RWPE2 (cell line): ENCODE measurements around the gene RXRA.

ENCODE experiments used
- ATAC-seq: fragments of 200-7000 bp; cut with Tn5 transposase; 3 replicates; pipeline ENCODE4 v1.9.1; 2021; ENCODE audit warnings: low read depth
- DNase-seq: peaks from one replicate; pipeline ENCODE4 v3.0.0-alpha.2; 2020; ENCODE audit warnings: low spot score
- H3K27ac ChIP-seq: fragments of 450-650 bp; 2 replicates; pipeline ENCODE4 v1.5.1; 2017; ENCODE audit warnings: mild to moderate bottlenecking; ENCODE audit not compliant: poor library complexity, severe bottlenecking
- H3K27me3 ChIP-seq: fragments of 250-450 bp; sonication (Bioruptor Pico); 2 replicates; pipeline ENCODE4 v1.5.1; 2021; ENCODE audit warnings: mild to moderate bottlenecking, moderate library complexity; ENCODE audit not compliant: insufficient read depth, poor library complexity, severe bottlenecking
- H3K36me3 ChIP-seq: fragments of 250-450 bp; sonication (Bioruptor Pico); 2 replicates; pipeline ENCODE4 v1.5.1; 2020; ENCODE audit warnings: low read depth, mild to moderate bottlenecking, moderate library complexity
- H3K4me1 ChIP-seq: fragments of 250-450 bp; sonication (Bioruptor Pico); 2 replicates; pipeline ENCODE4 v1.5.1; 2021; ENCODE audit warnings: mild to moderate bottlenecking, moderate library complexity; ENCODE audit not compliant: insufficient read depth, poor library complexity, severe bottlenecking
- H3K4me3 ChIP-seq: fragments of 250-450 bp; sonication (Bioruptor Pico); 2 replicates; pipeline ENCODE4 v1.5.1; 2021; ENCODE audit warnings: mild to moderate bottlenecking, moderate library complexity; ENCODE audit not compliant: severe bottlenecking
- H3K9me3 ChIP-seq: fragments of 250-450 bp; sonication (Bioruptor Pico); 2 replicates; pipeline ENCODE4 v1.5.1; 2021; ENCODE audit warnings: mild to moderate bottlenecking, moderate library complexity; ENCODE audit not compliant: severe bottlenecking
- CTCF ChIP-seq: fragments of 450-650 bp; IDR thresholded peaks from one replicate; pipeline ENCODE4 v1.5.1; 2017; ENCODE audit warnings: mild to moderate bottlenecking, moderate library complexity; ENCODE audit not compliant: poor library complexity, severe bottlenecking

RXRA gene

GRCh38 chr9:134338394-134339182 lies 12.3 kb downstream of the RXRA start:
- TF ChIP-seq CTCF: no peak
- no peak for ATAC-seq
- no peak overlapping the region for H3K27ac ChIP-seq

DNA sequence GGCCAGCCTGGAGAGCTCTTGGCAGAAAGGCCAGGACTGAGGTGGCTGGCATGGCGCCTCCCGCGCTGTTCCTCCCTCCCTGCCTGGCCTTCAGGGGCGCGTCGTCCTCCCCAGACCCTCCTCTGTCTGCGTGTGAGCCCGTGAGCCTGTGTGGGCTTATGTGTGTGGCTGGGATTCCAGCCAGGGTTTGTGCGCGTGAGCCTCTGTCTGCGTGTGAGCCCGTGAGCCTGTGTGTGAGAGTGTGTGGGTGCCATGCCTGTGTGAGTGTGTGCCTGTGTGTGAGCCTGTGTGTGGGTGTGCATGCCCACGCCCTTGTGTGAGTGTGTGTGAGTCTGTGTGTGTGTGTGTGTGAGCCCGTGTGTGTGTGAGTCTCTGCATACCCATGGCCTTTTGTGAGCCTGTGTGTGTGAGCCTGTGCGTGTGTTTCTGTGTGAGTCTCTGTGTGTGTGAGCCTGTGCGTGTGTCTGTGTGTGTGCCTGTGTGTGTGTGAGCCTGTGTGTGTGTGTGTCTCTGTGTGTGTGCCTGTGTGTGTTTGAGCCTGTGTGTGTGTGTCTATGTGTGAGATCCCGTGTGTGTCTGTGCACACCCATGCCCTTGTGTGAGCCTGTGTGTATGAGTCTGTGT lies 13.0 kb downstream of the RXRA start:
- DNase-seq (no peak), ATAC-seq (no peak)
- Histone ChIP-seq H3K9me3 (no peaks in the 10 kb centered on the region), H3K4me1 (peaks cover 3% of the 10 kb centered on the region), H3K36me3 (no peaks in the 10 kb centered on the region), H3K4me3 (no peak overlapping the region), H3K27ac (no peak overlapping the region), H3K27me3 (no peaks in the 10 kb centered on the region)
- no peak for TF ChIP-seq CTCF

More at GRCh38 chr9:134338394-134339182, 12.3 kb downstream of the RXRA start:
- Histone ChIP-seq H3K9me3 (no peaks in the 10 kb centered on the region), H3K27me3 (no peaks in the 10 kb centered on the region), H3K4me1 (no peaks in the 10 kb centered on the region), H3K36me3 (no peaks in the 10 kb centered on the region), H3K4me3 (no peak overlapping the region)
- no peak for DNase-seq

GRCh38 chr9:134340475-134341160 lies 14.4 kb downstream of the RXRA start:
- DNase-seq: no peak
- Histone ChIP-seq H3K27ac (no peak overlapping the region), H3K9me3 (no peaks in the 10 kb centered on the region), H3K4me1 (peaks cover 4% of the 10 kb centered on the region), H3K36me3 (no peaks in the 10 kb centered on the region), H3K27me3 (no peaks in the 10 kb centered on the region), H3K4me3 (no peak overlapping the region)
- no peak for ATAC-seq
- no peak for TF ChIP-seq CTCF

GRCh38 chr9:134341306-134341705 lies 15.1 kb downstream of the RXRA start:
- H3K27ac ChIP-seq: no peak overlapping the region
- no peaks in the 10 kb centered on the region for H3K9me3 ChIP-seq
- DNase-seq (no peak), ATAC-seq (no peak)
- H3K4me3 ChIP-seq: no peak overlapping the region
- peaks cover 4% of the 10 kb centered on the region for H3K4me1 ChIP-seq
- no peaks in the 10 kb centered on the region for H3K36me3 ChIP-seq
- no peaks in the 10 kb centered on the region for H3K27me3 ChIP-seq
- no peak for TF ChIP-seq CTCF
